Stimulated activated CD8-positive, alpha-beta memory T cell treated with anti-CD3 and anti-CD28 coated beads, Interleukin-12 subunit alpha, Interleukin-12 subunit beta, amount 100 ng/mL, for 24 hours (primary cell): ENCODE data around the gene GALK1.
"Not testable (repeated sequence)": the region's sequence is repeated elsewhere in the genome, so short reads cannot be mapped to it uniquely, and the experiment has no call there.

Experiments used
- DNase-seq: peaks from one replicate; pipeline ENCODE4 v3.0.0-alpha.2; 2020; ENCODE audit errors: extremely low read depth

GALK1 gene

GRCh38 chr17:75783803-75784472, 18.9 kb upstream of the GALK1 start:
- DNase-seq = no peak

DNA sequence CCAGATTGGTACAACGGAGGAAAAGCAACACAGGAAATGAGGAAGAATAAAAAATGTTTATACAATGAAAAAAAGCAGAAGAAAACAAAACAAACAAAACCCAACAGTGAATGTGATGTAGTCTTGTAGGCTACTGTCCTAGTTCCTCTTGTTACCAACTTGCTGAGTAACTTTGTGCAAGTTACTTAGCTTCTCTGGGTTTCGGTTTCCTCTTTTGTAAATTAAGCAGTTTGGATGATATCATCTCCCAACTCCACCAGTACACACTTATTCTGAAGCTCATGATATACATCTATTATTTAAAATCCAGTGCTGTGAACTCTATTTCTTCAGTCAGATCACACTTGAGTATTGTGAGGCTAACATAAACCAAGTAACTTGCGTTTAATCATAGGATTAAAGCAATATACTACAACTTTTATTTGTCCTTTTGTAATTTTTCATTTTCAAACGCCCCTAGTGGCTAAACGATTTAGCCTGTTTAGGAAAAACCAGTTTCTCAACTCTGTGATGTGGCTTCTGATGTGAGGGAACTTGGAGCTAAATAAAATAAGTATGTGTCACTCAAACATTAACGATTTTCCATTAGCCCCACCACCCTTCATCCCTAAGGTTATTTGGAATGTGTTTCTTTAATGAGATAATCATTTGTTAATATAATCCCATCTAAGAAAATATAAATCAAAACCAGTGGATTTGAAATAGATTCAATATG, 18.2 kb upstream of the GALK1 start:
- no peak for DNase-seq

DNA sequence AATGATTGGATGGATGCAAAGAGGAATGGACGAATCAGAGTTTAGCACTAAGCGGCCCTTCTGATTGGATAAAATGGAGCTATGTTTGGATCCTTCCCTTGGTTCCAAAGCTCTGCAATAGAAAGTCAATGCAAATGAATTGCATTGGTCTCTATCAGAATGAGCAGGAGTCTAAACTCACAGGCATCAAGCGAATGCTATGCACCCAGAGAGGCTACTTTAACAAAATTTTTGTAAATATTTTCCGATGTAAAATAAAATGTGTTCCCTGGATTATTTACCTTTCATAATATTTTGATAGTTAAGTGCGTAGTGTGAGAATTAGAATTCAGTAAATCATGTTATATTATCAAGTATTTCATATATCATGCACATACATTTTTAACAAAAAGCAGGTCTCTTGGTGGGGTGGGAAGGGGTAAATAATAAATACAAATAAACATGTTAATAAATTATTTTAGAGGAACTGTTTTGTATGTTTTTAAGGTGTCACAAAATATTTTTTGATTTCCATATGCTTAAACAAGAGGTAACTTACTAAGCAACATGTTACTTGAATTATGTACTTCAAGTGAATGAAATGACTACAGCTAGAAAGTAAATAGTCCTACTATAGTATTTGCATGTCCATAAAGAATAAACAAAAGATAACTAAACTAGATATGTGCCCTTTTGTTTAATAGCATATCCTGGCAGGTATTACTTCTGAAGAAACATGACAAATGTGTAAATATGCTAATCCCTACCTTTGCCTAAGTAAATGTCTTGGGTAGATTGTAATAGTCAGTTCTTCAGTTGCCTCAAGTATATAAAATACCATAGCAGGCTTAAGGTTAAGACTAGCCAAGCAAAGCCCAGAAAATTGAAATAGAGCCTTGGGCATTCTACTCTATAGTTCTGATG, 15.2 kb upstream of the GALK1 start:
- DNase-seq = no peak

DNA sequence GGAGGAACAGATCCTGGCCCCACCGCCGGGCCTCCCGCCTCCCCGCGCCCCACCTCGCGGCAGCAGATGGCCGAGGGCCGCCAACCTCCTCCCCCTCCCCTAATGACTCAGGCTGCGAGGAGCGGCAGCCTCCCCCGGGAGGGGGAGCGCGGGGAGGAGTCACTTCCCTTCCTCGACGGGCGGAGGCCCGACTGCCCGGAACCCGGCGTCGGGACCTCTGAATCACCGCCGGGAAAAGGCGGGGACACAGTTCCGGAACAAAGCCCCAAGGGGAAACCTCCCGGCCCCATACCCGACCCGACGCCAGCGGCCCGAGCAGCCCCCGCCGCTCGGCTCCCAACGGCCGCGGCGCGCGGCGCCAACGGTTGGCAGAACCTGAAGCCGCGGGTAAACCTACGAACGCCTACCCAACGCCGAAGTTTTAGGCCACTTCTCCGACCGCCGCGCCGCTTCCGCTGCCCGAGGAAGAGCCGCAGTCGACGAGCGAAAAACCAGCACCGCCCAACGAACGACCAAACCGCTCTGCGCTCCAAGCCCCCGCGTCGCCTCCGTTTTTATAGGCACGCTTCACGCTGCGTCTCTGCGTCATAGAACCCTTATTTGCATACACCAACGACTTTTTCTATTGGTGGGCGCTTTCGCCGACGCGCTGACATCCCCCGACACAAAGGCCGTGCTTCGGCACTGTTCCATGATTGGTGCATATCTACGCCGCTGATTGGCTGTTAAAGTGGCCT, 14.4 kb upstream of the GALK1 start:
- DNase-seq = peak; percentile 79

DNA sequence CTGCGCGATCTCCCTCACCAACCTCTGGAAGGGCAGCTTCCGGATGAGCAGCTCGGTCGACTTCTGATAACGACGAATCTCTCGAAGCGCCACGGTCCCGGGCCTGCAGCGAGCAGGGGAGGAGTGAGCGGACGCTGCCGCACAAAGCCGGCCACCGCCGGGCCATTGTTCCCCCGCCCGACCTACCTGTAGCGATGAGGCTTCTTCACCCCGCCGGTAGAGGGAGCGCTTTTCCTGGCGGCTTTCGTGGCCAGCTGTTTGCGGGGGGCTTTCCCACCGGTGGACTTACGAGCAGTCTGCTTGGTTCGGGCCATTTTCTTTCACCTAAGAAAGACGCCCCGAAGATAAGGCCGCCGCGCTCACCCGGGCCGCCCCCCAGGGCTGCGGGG, 13.9 kb upstream of the GALK1 start:
- DNase-seq = no peak

DNA sequence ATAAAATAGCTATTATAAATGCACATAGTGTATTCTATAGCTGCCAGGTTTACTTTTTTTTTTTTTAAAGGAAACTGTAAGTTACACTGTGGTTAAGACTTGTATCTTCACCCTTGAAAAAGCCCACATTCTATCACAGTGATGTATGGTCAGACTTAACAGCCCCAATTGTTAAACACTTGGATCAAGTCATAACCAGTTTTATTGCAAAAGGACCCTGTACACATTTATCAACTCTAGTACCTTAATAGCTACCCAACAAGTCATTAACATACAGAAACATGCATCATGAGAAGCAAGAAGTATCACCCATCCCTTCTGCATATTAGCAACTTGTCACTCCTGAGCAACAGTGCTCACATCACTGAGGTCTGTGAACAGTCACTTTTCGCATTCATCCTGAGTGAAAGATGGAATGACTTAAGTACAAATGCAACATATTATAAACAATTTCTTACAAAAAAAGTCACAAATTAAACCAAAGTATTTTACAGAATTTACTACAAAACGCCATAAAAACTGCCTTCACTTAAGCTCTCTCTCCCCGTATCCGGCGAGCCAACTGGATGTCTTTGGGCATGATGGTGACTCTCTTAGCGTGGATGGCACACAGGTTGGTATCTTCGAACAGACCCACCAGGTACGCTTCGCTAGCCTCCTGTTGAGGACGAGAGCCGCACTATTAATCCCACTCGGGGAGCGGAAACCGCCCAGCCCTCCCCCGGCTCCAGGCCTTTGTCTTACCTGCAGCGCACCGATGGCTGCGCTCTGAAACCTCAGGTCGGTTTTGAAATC, 13.3 kb upstream of the GALK1 start:
- DNase-seq = not testable (repeated sequence)

- DNase-seq = no peak
Measured at GRCh38 chr17:75777296-75777922, 12.4 kb upstream of the GALK1 start.

DNA sequence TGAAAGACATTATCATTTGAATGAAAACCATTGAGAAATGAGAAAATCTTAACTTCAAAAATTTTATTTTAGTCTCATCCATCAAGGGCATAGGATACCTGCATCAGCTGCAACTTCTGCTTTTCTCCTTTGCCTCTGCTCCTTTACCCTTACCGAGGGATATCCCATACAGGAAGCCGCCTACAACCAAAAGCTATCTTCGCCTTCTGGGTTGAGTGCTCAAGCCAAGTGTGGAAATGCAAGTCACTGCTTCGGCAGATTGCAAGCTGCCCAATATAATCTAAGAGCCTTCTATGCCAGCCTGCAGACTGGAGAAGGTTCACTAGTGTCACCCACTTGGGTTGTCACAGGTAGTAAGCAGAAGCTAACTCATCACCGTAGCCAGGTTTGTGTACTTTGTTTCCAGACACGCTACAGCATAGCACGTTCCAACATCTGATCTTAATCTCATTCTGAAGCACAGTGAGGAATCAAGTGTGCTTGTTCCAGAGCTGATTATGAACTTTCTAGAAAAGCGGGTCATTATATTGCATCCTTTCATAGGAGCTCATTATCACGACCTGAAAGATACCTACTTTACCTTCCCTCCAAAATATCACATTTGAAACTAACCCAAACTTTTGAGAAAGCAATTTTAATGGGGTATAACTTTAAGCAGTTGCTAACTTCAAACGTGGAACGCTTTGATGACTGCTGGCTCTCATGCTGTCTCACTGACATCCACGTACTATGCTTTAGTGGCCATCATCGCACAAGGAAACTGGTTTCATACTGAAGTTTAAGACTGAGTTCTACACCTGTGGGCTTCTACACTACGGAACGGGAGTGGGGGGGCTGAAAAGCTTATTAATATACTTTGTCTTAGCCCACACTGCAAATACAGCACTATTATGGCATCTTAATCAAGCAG, 11.6 kb upstream of the GALK1 start:
- no peak for DNase-seq

DNA sequence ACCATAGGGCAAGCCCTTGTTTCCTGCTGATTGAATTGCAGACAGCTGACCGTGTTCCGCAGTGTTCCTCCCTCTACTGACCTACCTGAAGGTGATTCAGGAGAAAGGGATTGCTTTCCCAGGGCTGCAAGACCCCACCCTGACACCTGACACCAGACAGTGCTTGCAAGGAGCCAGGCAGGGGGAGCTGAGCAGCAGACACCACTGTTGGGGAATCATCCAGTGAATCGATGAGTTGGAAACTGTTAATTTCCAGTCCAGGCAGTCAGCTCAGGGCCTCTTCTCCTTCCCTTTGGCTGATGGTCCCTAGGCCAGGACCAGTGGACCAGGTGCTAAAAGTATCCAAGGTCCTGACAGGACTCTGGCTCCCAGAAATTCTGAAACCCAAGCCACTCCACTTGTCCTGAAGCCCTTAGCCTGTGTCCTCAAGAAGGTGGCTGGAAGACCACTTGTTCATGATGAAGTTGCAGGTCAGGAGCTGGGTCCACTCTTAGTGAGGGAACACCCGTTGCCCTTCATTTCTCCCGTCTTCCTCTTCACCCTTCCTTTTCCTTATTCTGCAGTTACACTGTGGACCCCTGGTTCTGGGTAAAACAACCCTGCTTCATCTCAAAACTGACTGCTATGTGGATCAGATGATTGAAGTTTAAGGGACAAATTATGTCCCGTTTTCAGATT, 10.1 kb upstream of the GALK1 start:
- DNase-seq = no peak

DNA sequence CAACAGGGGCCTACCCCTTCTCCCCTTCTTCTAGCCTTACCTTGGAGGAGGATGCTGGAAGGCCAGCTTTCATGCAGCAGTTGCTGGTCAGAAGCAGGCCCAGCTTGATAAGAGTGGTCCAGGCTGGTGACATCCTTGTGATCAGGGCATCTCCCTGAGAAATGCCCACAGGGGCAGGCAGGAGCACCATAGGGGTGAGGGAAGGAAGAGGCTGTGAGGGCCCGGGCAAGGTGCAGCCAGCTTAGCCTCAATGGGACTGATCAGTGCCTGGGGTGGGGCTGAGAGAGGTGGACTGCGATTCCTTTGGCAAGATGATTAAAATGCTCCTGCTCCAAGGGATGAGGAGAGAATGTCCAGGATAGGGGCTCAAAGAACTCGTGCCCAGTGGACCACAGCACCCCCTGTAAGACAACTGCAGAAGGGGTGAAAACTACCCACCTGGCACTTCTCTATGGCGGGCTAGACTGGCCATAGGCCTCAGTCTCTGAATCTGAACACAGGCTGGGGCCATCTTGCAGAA, 9.5 kb upstream of the GALK1 start:
- no peak for DNase-seq

DNA sequence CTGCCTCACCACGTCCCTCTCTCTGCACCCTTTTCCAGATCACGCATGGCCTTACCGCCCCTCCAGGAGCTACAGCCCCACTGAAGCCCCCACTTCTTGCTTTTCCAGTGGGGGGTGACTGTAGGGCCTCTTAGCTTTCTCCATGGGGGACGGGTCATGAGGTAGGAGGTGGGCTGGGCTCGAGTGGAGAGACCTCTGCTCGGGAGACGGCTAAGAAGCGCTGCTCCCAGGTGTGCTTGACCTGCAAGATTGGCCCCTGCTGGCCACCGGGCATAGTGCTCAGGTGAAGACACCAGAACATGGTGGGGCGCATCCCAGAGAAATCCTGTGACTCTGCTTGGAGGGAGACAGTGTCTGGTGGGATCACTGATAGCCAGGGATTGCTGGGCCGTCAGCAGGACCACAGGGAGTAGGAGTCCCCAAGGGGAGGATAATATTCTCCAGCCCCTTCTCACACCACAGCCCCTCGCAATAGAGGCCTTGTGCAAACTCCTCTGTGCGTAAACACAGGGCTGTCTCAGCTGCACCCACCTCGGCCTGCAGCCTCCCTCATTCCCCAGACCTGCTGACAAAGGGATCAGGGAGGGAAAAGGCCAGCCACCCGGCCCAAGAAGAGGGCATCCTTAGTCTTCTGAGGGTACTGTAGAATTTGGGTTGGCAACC, 8.9 kb upstream of the GALK1 start:
- DNase-seq = no peak

- no peak for DNase-seq
Measured at GRCh38 chr17:75773121-75773807, 8.3 kb upstream of the GALK1 start.

DNA sequence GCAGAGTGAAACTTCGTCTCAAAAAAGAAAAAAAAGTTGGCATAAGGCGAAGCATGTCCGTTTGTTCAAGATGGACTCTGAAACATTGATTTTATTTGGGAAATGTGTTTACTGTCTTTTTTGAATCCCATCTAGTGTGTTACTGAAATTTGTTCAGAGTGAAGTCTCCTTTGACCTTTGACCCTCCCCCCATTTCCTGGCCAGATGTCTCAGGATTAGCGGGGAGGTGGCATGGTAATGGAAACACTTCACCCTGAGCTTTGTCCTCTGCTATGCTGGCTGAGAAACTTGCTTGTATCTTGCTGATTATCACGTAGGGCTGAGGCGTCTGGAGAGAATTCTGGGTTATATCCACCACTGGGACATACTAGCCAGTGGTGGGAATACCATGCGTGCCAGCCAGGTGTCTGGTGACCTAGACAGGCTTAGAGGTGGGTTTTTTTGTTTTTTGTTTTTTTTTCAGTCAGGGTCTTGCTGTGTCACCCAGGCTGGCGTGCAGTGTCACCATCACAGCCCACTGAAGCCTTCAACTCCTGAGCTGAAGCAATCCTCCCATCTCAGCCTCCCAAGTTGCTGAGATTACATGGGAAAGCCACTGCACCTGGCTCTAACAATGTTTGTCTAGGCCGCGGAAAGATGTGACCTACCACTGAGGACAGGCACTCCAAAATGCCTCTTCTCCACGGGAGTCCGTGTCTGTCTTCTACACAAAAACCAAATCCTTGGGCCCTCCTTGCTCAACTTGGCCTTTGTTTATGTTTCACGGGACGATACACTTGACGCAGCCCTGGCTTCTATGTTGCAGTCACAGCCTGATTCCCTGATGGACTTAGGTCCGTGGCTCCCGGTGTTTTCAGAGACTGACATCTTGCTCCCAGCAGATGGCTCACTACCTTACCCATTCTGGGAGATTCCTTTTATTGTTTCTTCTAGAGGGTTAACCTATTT, 6.6 kb upstream of the GALK1 start:
- no peak for DNase-seq

GRCh38 chr17:75769536-75769935, 4.5 kb upstream of the GALK1 start:
- DNase-seq = no peak

DNA sequence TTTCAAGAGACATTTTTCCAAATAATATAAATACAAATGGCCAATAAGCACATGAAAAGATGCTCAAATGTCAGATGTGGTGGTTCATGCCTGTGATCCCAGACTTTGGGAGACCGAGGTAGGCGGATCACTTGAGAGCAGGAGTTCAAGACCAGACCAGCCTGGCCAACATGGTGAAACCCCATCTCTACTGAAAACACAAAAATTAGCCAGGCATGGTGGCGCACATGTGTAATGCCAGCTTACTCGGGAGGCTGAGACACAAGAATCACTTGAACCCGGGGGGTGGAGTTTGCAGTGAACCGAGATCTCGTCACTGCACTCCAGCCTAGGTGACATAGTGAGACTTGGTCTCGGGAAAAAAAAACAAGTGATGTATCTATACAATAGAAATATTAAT, 2.9 kb upstream of the GALK1 start:
- no peak for DNase-seq

- DNase-seq = no peak
Measured at GRCh38 chr17:75765981-75766380, 989 bp upstream of the GALK1 start.

- DNase-seq = no peak
Measured at GRCh38 chr17:75764417-75764710, 628 bp downstream of the GALK1 start.
